SW 1271 (cell line): ENCODE data around the gene CHML.

Source experiments
- DNase-seq, 2 experiments: peaks; one replicate each; lab custom pipeline; 2025; lab: John Stamatoyannopoulos, UW

CHML gene

GRCh38 chr1:241617426-241617825 lies 22.7 kb downstream of the CHML start:
- DNase-seq: no peak

DNA sequence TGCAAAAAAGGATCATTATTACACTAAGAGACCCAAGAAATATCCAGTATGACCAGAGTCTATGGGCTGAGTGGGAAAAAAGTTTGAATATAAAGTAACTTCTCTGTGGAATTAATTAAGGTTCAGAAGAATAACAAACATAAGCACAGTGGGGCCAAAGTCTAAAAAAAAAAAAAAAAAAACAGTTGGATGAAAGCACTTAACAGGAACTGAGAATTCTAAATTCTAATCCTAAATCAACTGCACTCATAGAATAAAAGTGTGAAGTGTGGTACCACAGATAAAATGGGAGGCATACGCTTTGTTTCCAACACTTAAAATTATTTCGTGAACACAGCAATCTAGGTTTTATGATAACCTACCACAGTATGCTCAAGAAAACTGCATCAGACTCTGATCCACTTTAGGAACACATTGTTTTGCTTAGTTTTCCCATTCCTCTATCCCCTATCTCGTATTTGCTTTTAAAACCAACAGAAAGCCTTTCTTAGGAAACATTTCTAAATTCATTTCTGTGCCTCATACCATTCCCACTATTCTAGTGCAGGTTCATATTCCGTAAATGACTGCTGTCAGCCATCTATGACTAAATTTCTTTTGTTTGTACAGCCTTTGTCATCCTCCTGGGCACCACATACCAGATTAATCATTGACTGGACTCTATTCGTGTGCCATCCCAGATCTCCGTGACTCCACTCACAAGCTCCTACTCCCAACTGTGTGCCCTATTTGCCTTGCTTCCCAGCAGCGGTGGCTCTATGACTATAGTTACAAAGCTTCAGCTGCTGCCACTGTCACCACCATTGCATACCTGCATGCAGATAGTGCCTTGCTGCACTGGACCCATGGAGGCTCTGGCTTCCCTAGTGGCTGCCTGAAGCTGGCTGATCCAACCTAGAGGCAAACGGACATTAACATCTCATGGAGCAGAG lies 24.9 kb downstream of the CHML start:
- no peak for DNase-seq

DNA sequence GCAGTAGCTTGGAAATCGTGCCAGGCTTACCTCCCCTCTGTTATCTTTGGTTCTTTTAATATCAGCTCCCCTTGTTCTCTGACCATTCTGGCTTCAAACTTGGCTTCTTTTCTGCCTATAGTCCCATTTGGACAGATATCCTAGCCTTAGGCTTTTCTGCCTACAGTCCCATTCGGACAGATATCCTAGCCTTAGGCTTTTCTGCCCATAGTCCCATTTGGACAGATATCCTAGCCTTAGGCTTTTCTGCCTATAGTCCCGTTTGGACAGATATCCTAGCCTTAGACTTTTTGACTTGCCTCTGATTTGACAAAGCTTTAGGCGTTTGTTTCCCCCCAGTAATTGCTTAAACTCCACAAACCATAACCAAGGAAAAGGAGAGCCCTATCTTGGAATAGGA lies 25.6 kb downstream of the CHML start:
- no peak for DNase-seq

- no peak for DNase-seq
These were observed 26.0 kb downstream of the CHML start for GRCh38 chr1:241614144-241614543.

GRCh38 chr1:241612533-241613477 lies 27.4 kb downstream of the CHML start:
- peak in 1 of 2 experiments; percentile 2 for DNase-seq

GRCh38 chr1:241611736-241612135 lies 28.4 kb downstream of the CHML start:
- DNase-seq: no peak

DNA sequence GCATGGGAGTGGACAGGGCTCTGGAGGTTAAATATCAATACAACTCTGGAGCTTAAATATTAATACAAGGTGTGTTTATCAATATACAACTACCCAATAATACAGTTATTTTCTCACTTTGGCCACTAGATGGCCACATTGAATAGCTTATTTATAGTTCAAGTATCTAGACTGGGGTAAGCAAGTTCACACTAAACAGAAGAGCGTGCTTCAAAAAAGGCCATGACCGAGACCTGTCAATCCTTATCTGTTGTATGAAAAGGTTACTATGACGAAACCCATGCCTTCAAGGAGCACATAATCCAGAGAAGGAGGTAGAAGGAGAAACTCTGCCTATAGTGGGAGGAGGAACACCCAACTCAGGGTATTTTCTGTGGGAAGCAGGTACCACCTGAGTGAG lies 29.1 kb downstream of the CHML start:
- peak in 1 of 2 experiments; percentile 32 for DNase-seq

DNA sequence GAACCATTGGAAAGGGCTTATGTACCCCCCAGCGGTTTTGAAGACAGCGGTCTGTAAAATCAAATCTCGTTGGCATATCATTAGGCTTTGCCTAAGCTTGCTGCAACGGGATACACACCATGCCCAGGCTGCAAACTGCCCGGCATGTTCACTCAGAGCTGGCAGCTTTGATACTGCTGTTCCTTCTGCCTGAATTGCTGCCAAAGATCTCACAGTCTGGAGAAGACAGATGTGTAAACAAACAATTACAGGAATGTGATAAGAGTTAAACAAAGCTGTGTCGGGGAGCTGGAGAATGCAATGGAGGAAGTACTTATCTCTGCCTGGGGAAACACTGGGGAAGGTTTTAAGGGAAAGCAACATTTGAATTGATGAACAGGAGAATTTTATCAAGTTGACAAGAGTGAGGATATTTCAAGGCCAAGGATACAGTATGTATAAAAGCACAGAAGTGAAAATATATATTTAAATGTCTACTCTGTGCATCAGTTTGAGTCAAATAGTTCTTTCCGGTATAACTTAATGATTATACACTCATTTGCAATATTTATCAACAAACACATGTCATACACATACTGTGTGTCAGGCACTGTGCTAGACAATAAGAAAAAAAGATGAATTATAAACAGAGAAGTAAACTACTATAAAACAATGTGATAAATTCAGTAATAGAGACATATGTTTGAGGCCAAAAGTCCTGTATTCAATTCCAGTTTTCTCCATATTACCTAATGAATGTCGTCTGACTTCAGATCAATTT lies 29.9 kb downstream of the CHML start:
- DNase-seq: no peak

DNA sequence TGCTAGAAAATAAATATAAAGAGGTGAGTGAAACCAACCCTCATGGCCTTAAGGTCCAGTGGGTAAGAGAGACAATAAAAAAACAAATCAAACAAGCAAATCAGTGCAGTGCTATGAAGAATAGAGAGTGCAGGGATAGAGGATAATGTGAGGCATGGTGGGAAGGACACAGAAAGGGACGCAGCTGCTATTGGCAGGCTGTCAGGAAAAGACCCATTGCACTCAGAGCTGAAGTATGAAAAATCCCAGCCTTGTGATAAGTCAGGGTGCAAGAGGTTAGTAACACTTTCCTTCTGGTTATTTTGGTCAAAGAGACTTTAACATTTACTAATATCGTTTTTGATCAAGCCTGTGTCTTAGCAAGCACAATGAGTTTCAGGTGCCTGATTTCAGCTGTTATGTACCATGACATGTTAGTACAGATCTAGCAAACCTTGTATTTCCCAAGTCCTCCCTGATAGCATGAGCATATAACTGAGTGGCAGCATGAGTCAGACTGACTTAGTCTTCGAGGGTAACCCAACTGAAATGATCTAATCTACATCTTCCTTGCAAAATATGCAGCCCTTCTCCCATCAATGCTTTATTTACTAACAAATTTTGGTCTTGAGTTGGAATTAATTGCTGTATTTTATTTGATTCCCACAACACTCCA lies 31.7 kb downstream of the CHML start:
- no peak for DNase-seq

DNA sequence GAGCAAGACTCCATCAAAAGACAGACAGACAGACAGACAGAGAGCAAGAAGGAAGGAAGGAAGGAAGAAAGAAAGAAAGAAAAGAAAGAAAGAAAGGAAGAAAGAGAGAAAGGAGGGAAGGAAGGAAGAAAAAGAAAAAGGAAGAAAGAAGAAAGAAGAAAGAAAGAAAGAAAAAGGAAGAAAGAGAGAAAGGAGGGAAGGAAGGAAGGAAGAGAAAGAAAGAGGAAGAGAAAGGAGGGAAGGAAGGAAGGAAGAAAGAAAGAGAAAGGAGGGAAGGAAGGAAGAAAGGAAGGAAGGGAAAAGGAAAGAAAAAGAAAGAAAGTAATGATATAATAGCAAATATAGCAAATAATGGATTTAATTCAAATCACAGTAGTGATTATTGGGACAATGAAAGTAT lies 32.7 kb downstream of the CHML start:
- DNase-seq: no peak

GRCh38 chr1:241606544-241606943 lies 33.6 kb downstream of the CHML start:
- no peak for DNase-seq

GRCh38 chr1:241605146-241605805 lies 34.9 kb downstream of the CHML start:
- DNase-seq: no peak

- no peak for DNase-seq
These were observed 36.4 kb downstream of the CHML start for GRCh38 chr1:241603731-241604245.

- no peak for DNase-seq
These were observed 39.7 kb downstream of the CHML start for GRCh38 chr1:241600496-241600901.

- DNase-seq: no peak
These were observed 41.9 kb downstream of the CHML start for GRCh38 chr1:241598249-241598648.

DNA sequence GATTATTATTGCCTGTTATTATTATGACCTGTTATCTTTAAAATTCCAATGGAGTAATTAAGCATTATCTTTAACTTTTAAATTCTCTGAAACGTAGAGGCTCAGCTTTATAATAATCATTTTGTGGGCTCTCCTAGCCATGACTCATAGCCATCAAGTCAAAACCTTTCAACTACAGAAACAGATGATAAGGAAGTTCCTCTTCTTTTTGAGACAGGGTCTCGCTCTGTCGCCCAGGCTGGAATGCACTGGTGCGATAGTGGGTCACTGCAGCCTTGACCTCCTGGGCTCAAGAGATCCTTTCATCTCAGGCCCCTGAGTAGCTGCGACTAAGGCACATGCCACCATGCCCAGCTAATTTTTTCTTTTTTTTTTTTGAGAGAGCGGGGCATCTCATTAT lies 43.5 kb downstream of the CHML start:
- no peak for DNase-seq

DNA sequence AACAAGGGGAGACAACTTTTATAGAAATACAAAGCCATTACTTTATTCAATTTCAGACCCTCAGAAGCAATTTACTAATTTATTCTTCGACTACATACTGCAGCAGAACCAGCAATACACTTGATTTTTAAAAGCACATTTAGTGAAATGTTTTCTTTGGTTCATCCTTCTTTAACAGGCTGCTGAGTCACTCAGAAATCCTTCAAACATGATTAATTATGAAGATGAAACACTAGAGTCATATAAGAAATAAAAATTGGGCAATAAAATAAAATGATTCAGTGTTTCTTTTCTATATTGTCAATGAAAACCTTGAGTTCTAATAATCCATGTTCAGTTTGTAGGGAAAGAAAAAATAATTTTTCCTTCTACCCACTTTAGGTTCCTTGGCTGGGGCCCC lies 47.0 kb downstream of the CHML start:
- DNase-seq: no peak

DNA sequence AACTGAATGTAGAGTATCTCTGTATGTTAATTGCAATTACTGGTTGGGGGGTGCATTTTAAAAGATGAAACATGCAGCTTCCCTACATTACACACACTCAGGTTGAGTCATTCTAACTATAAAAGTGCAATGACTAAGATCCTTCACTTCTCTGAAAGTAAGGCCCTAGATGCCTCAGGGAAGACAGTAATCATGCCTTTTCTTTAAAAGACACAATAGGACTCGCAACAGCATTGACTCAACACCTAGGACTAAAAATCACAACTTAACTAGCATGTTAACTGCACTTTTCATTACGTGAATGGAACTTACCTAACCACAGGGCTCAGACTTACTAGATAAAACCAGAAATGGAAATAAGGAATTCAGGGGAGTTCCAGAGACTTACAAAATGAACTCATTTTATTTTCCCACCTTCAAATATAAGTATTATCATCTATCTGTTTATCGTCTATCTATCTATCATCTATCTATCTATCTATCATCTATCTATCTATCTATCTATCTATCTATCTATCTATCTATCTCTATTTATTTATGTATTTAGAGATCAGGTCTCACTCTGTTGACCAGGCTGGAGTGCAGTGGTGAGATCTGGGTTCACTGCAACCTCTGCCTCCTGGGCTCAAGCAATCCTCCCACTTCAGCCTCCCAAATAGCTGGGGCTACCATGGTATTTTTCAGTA lies 47.8 kb downstream of the CHML start:
- DNase-seq: no peak

- DNase-seq: no peak
These were observed 48.4 kb downstream of the CHML start for GRCh38 chr1:241591736-241592135.

DNA sequence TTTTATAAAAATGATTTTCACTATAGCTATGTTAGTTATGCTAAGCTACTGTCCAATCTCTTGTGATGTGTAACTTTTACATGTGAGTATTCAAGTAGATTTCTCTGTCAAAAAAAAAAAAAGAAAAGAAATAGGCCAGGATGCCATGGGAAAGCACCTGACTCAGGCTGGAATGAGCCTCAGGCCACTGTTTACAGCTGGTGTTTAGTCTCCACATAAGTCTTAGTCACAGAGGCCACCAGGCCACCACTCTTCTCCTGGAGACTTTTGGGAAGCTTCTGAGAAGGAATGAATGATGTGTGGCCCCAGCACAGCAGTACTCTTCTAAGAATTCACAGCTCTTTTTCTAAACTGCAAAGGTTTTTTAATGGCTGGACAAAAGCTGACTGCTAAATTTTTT lies 48.9 kb downstream of the CHML start:
- DNase-seq: peak in 1 of 2 experiments; percentile 33
